ENCODE measurements around the gene POLE.

The POLE gene

DNA sequence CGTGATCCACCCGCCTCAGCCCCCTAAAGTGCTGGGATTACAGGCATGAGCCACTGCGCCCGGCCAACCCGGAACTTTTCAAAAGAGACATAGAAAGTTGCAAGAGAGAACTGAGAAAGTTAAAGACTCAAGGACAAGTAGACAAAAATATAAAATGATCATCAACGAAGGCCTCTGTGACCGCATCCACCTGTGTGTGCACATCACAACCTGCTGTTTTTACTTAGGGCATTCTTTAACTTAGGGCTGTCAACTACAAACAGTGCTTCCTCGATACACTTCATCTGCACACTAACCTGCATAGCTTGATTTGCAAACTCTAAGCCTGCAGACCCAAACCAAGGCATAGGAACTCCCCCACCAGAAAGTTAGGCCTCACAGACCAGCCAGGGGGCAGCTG is 53.7 kb downstream of the POLE start:
- no peak for DNase-seq (ENCODE audit: extremely low read depth in 1 of 2, low read depth in 1 of 2)

- no peak for DNase-seq (ENCODE audit: extremely low read depth in 1 of 2, low read depth in 1 of 2)
Observed at GRCh38 chr12:132632521-132633228, 54.5 kb downstream of the POLE start.

DNA sequence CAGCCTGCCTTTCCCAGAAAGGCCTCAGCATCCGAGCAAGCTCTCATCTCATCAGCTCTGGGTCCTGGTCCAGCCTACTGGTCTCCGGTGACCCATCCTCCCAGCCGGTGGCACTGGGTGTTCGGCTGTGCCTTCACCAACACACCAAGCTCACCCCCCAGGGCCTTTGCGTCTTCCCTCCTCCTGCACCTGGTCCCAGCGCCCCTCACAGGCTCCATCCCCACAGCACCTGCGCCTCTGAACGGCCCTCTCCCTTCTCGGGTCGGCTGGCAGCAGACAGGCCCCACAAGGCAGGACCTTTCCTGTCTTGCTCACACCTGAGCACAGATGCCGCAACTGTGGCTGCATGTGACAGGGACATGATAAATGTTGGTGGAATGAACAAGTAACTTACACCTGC is 55.5 kb downstream of the POLE start:
- no peak for DNase-seq (ENCODE audit: extremely low read depth in 1 of 2, low read depth in 1 of 2)

DNA sequence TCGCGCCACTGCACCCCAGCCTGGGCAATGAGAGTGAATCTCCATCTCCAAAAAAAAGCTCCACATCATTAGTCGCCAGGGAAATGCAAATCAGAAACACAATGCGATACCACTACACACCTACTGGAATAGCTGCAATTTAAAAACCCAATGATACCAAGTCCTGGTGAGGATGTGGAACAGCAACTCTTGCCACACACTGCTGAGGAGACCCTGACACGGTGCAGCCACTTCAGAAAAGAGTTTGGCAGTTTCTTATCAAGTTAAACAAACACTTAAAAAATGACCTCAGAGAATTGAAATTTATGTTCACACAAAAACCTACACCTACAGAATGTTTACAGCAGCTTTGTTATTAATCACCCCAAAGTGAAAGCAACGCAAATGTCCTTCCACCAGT is 56.5 kb downstream of the POLE start:
- DNase-seq (ENCODE audit: extremely low read depth in 1 of 2, low read depth in 1 of 2), result no peak

GRCh38 chr12:132629330-132629729 is 57.8 kb downstream of the POLE start:
- DNase-seq (ENCODE audit: extremely low read depth in 1 of 2, low read depth in 1 of 2), result no peak

GRCh38 chr12:132625731-132626430 is 61.3 kb downstream of the POLE start:
- DNase-seq (ENCODE audit: extremely low read depth in 1 of 2, low read depth in 1 of 2), result no peak

DNA sequence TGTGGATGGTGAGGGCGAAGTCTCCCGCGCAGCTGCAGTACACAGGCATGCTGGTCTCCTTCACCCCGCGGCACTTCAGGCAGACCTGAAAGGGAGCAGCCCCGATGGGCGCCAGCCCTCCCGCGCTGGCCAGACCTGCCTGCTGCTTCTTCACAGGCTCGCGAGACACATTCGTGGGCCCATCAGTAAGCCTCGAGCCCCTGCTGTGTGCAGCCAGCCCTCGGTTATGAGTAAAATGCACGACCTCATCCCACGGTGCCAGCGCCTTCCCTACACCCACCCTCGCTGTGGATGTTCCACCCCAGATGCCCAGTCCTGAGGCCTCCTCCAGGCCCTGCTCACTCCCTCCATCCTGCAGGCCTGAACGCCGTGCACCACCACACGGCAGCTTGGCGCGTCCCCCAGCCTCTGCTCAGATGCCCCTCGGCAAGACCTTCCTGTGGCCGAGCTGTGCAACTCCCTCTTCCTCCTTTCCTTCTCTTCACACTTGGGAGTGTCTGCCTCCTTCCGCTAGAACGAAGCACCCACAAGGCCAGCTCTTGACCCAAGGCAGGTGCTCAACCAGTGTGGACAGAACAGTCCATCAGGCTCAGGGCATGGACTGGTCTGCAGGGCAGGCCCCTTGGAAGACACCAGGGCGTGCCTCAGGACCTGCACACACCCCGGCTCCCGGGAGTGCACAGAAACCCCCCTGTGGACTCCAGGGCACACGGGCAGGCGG is 62.1 kb downstream of the POLE start:
- DNase-seq (ENCODE audit: extremely low read depth in 1 of 2, low read depth in 1 of 2), result no peak

- DNase-seq (ENCODE audit: extremely low read depth in 1 of 2, low read depth in 1 of 2), result no peak
Observed at GRCh38 chr12:132624186-132624855, 62.8 kb downstream of the POLE start.

DNA sequence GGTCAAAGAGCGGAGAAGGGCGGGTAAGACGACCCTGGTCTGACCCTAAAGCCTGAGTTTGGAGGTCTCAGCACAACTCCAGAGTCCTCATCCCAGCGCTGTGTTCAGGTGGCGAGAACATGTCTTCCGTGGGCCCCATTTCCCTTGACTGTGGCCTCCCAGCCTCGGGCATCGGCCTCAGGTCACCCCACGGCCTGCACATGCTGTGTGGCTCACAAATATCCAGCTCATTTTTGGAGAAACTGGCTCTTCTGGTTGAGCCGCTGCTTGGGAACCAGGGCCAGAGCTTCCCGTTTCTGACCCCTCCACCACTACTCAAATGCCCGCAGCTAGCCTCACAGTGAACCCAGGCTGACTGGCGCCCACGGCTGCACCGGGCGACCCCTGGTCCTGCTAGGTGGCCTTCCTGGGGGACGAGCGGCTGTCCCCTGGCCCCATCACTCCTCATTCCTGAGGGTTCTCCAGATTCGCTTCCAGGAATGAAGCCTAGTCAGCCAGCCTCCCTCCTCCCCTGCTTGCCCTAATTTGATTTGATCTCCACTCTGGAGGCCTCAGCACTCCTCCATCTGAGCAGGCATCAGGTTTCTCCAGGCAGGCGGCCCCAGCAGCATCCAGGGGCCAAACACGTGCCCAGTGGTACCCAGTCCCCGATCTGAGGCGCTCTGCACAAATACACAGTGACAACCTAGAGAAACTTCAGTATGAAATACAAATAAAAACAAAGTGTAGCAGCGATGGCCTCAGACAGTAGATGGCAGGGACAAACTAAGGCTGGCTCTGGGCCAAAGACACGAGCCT is 63.9 kb downstream of the POLE start:
- no peak for DNase-seq (ENCODE audit: extremely low read depth in 1 of 2, low read depth in 1 of 2)

- no peak for DNase-seq (ENCODE audit: extremely low read depth in 1 of 2, low read depth in 1 of 2)
Observed at GRCh38 chr12:132622437-132623071, 64.6 kb downstream of the POLE start.

DNA sequence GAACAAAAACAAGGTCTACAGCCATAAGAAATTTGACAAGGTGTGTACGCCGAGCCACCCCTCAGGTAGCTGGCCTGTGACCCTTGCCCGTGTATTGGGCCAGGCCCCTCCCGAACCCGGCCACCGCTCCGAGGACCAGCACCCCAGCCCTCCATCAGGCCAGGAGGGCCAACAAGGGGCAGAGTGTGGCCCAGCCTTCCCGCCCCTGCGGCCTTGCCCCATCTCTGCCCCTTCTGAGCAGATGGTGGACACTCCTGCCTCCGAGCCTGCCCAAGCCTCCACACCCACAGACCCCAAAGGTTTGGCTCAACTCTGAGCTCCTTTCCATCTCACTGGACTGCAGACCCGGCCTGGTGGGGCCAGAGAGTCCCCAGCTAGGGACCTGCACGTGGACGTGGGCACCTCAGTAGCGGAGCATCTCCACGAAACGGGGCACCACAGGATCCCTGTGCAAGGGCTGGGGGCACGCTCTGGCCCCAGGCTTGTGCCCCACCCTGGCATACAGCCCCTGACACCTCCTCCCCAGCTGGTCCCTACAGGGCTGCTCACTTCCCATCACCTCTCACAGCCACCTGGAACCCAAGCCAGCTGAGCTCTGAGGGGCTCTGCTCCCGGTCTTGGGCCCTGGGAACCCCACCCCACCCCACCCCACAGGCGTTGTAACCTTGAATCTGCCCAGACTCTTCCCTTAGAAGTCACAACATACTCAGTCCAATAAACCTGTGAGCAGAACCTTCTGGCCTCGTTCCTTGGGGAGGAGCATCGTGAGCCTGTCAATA is 65.3 kb downstream of the POLE start:
- DNase-seq (ENCODE audit: extremely low read depth in 1 of 2, low read depth in 1 of 2), result no peak

DNA sequence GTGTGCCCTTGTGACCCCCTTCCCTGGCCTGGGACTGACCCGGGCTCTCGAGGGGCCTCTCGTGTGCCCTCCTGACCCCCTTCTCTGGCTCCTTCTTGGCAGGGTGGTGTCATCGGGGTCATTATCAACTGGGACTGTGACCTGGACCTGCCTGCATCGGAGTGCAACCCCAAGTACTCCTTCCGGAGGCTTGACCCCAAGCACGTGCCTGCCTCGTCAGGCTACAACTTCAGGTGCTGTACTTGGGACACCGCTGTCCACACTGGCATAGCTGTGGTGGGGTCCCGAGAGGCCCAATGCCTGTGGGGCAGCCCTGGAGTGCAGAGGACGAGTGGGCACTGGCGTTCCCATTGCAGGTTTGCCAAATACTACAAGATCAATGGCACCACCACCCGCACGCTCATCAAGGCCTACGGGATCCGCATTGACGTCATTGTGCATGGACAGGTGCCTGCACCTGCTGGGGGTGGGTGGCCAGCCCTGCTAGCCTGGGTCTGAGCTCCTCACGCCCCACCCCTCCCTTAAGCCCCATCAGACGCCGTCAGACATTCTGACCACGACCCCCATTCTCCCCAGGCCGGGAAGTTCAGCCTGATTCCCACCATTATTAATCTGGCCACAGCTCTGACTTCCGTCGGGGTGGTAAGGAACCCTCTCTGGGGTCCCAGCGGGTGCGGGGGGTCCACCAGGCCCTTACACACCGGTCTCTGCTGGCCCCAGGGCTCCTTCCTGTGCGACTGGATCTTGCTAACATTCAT is 66.1 kb downstream of the POLE start:
- no peak for DNase-seq (ENCODE audit: extremely low read depth in 1 of 2, low read depth in 1 of 2)

DNA sequence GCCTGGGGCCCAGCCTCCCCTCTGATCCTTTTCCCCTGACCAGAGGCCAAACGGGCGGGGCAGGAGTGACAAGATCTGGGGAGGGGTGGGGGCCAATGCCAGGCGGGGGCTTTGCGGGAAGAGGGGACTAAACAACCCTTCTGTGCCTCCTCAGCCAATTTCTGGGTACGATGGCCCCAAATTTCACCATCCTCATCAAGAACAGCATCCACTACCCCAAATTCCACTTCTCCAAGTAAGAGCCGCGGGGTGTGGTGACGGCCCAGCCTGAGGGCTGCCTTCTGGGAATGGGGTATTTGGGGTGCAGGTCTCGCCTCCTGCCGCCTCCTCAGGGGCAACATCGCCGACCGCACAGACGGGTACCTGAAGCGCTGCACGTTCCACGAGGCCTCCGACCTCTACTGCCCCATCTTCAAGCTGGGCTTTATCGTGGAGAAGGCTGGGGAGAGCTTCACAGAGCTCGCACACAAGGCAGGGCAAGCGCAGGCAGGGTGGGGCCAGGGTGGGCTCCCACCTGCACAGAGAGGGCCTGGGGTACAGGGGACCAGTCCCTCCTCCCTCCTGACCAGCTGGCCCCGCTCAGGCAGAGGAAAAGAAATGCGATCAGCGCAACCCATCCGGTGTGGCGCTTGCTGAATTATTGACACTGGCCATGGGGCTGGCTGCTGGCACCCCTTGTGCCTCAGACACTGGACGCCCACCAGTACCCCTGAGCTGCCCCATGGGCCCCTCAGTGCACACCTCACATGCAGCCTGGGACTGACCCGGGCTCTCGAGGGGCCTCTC is 66.8 kb downstream of the POLE start:
- no peak for DNase-seq (ENCODE audit: extremely low read depth in 1 of 2, low read depth in 1 of 2)

DNA sequence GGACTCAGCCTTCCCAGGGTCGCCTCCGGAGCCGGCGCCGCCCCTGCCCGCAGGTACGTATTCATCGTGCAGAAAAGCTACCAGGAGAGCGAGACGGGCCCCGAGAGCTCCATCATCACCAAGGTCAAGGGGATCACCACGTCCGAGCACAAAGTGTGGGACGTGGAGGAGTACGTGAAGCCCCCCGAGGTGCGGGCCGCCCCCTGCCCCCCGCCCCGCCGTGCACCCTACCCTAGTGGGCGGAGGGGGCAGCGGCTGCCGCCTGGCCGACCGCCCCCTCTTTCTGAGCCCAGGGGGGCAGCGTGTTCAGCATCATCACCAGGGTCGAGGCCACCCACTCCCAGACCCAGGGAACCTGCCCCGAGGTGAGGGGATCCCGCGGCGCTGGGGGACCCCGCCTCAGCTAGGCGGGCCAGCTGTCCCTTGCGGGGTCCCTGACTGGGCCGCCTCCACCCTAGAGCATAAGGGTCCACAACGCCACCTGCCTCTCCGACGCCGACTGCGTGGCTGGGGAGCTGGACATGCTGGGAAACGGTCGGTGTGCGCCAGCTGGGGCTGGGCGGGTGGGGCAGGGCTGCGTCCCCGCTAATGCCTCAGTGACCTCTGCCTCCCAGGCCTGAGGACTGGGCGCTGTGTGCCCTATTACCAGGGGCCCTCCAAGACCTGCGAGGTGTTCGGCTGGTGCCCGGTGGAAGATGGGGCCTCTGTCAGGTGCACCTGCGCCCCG is 67.6 kb downstream of the POLE start:
- no peak for DNase-seq (ENCODE audit: extremely low read depth in 1 of 2, low read depth in 1 of 2)

DNA sequence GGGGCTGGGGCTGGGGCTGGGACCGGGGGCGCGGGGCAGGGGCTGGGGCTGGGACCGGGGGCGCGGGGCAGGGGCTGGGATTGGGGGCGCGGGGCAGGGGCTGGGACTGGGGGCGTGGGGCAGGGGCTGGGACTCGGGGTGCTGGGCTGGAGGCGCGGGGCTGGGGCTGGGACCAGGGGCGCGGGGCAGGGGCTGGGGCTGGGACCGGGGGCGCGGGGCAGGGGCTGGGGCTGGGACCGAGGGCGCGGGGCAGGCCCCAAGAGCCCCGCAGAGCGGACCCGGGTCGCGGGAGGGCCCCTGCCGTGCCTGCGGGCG is 68.1 kb downstream of the POLE start:
- DNase-seq (ENCODE audit: extremely low read depth in 1 of 2, low read depth in 1 of 2), result no peak

DNA sequence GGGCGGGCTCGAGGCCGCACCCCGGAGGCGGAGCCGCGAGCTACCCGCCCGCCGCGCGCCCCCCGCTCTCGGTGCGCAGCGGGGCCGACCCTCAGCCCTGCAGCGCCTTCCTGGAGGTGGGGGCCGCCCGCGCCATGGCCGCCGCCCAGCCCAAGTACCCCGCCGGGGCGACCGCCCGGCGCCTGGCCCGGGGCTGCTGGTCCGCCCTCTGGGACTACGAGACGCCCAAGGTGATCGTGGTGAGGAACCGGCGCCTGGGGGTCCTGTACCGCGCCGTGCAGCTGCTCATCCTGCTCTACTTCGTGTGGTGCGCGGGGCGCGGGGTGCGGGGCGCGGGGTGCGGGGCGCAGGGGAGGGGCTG is 68.5 kb downstream of the POLE start, which contains the start of gene P2RX2:
TSS of gene P2RX2 (plus strand) at position 94 of the 361 bp plus-strand sequence. CDS start at position 135, 41 bp downstream.
- DNase-seq (ENCODE audit: extremely low read depth in 1 of 2, low read depth in 1 of 2), result no peak

All from activated CD8-positive, alpha-beta memory T cell treated with anti-CD3 and anti-CD28 coated beads for 1 hour (primary cell).